IPS-NIHi7 (cell line): ENCODE data around the gene GDF9.
A peak's percentile ranks its signal among the peaks of the same experiment; 100 is the strongest.

Source experiments
- DNase-seq: peaks from one replicate; pipeline ENCODE4 v3.0.0; 2012; ENCODE audit warnings: mixed read lengths; ENCODE audit errors: extremely low spot score

GDF9 gene

GRCh38 chr5:132866342-132867045 is at the start of gene GDF9, which contains the start of gene UQCRQ:
TSS of gene GDF9 (minus strand) at chr5:132866469. CDS start at chr5:132864533, 1,936 bp downstream.
TSS of gene UQCRQ (plus strand) at chr5:132866642. CDS start at chr5:132866882, 240 bp downstream.
- peak; percentile 99 for DNase-seq

GRCh38 chr5:132915681-132916080 is 49.4 kb upstream of the GDF9 start:
- no peak for DNase-seq

- no peak for DNase-seq
These were observed 43.4 kb upstream of the GDF9 start for GRCh38 chr5:132909702-132910101.

- no peak for DNase-seq
These were observed 40.9 kb upstream of the GDF9 start for GRCh38 chr5:132907161-132907560.

- no peak for DNase-seq
These were observed 39.7 kb upstream of the GDF9 start for GRCh38 chr5:132905938-132906337.

- no peak for DNase-seq
These were observed 35.5 kb upstream of the GDF9 start for GRCh38 chr5:132901730-132902129.

- DNase-seq = no peak
These were observed 34.8 kb upstream of the GDF9 start for GRCh38 chr5:132901036-132901435.

- DNase-seq = no peak
These were observed 31.8 kb upstream of the GDF9 start for GRCh38 chr5:132898094-132898493.

- DNase-seq = no peak
These were observed 30.4 kb upstream of the GDF9 start for GRCh38 chr5:132896685-132897084.

GRCh38 chr5:132895719-132896305 is 29.5 kb upstream of the GDF9 start:
- DNase-seq = no peak

GRCh38 chr5:132890817-132891216 is 24.5 kb upstream of the GDF9 start:
- no peak for DNase-seq

- DNase-seq = no peak
These were observed 23.2 kb upstream of the GDF9 start for GRCh38 chr5:132889501-132889900.

GRCh38 chr5:132887283-132887682 is 21.0 kb upstream of the GDF9 start:
- no peak for DNase-seq

- DNase-seq = no peak
These were observed 20.0 kb upstream of the GDF9 start for GRCh38 chr5:132886064-132886823.

- no peak for DNase-seq
These were observed 18.3 kb upstream of the GDF9 start for GRCh38 chr5:132884548-132884947.

GRCh38 chr5:132883261-132883834 is 17.1 kb upstream of the GDF9 start:
- DNase-seq = peak; percentile 60

- DNase-seq = no peak
These were observed 11.7 kb upstream of the GDF9 start for GRCh38 chr5:132877938-132878337.

GRCh38 chr5:132877466-132877865 is 11.2 kb upstream of the GDF9 start:
- DNase-seq = no peak

GRCh38 chr5:132876020-132876759 is 9.9 kb upstream of the GDF9 start:
- no peak for DNase-seq

GRCh38 chr5:132873930-132874271 is 7.6 kb upstream of the GDF9 start:
- no peak for DNase-seq

- no peak for DNase-seq
These were observed 7.1 kb upstream of the GDF9 start, which contains the start of gene LEAP2 for GRCh38 chr5:132873119-132873929. TSS of gene LEAP2 (plus strand) at chr5:132873668. CDS start at chr5:132873695, 27 bp downstream.
